HTERT RPE-1 (cell line): Measurements from ENCODE around the gene RNF13.
"Not testable (repeated sequence)": the region's sequence is repeated elsewhere in the genome, so short reads cannot be mapped to it uniquely, and the experiment has no call there.

ENCODE experiments used
- in situ Hi-C: fragments of 300-500 bp; cut with MboI; formaldehyde crosslinking; loops from 4 replicates; pipeline ENCODE4 v1.14.3; 2020; ENCODE audit warnings: low sequenced_read_pairs

The RNF13 gene

DNA sequence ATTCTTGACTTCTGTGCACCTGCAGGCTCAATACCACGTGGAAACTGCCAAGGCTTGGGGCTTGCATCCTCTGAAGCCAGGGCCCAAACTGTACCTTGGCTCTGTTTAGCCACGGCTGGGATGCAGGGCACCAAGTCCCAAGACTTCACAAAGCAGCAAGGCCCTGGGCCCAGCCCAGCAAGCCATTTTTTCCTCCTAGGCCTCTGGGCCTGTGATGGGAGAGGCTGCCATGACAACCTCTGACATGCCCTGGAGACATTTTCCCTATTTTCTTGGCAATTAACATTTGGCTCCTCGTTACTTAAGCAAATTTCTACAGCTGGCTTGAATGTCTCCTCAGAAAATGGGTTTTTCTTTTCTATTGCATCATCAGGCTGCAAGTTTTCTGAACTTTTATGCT is 25.5 kb downstream of the RNF13 start:
- in situ Hi-C loops = not testable (repeated sequence)

GRCh38 chr3:149839469-149839868 is 26.5 kb downstream of the RNF13 start:
- in situ Hi-C loops = not testable (repeated sequence)

DNA sequence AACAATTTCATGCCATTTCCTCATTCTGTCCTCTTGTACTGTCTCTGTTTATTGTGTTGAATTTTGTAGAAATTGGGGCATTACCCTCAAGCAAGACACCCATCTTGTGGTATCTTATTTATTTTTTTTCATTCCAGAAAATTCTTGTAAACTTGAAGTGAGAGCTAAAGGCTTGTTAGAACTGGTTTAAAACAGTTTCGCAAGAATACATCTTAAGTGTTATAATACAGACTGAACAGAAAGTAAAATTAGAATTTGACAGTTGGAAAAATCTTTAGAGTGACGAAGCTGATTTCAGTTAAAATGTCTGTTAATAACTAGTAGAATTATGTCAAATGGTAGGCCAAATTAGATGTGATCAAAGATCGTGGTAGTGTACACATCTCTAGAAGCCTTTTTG is 26.9 kb downstream of the RNF13 start:
- in situ Hi-C loops = no loop called here

- in situ Hi-C loops = no loop called here
These were observed 30.5 kb downstream of the RNF13 start for GRCh38 chr3:149843502-149843901.

- in situ Hi-C loops = no loop called here
These were observed 31.1 kb downstream of the RNF13 start for GRCh38 chr3:149844091-149844490.

GRCh38 chr3:149845570-149846244 is 32.7 kb downstream of the RNF13 start:
- in situ Hi-C loops = no loop called here

DNA sequence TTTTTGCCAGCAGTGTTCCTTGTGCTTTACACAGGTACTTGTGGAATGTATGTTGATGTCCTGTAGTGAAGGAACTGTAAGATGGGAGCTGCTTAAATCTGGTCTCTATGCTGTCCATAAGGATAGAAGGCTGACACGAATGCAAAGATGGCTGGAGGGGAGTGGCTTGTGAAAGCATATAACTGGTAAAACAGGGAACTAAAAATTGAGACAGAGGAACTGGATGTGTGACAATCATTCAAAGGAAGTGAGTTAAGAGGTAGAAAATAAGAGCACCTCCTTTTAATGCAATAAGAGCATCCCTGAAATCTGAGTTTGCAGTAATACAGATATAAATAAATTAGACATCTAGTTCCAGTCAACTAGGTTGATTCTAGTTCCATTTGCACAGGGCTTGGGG is 35.2 kb downstream of the RNF13 start:
- in situ Hi-C loops = no loop called here

DNA sequence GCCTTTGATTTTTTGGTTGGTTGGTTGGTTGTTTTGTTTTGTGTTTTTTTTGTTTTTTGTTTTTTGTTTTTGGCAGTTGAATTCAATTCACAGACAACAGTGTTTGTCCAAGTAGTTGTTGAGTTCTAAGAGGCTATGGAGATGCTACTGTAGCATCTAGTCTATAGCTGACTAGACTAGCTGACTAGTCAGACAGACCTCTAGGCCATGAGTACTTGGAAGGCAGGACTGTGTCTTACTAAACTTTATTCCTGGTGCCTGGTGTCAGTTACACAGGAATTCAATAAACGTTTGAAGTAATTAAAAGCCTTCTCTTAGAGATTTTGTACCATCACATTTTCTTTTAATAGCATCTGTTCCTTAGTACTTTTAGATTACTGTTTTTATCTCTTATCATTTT is 35.7 kb downstream of the RNF13 start:
- in situ Hi-C loops = no loop called here

- in situ Hi-C loops = no loop called here
These were observed 38.0 kb downstream of the RNF13 start for GRCh38 chr3:149850787-149851584.

DNA sequence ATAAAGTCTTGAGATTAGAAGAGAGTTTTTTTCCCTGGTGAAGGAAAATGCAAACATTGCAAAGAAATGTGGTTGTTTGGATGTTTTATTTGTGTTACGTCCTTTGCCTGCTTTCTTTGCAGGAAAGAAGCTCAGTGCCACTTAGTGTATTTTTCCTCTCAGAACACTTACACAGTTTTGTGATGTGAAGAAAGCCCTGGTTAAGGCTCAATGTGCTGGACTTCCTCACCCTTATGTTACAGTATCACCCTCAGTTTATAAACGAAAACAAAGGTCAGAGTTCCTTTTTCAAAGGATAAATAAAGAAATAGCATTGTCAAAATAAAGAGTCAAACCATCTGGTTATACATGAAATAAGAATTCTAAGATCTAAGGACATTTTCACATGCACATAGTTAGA is 45.9 kb downstream of the RNF13 start:
- in situ Hi-C loops = no loop called here

DNA sequence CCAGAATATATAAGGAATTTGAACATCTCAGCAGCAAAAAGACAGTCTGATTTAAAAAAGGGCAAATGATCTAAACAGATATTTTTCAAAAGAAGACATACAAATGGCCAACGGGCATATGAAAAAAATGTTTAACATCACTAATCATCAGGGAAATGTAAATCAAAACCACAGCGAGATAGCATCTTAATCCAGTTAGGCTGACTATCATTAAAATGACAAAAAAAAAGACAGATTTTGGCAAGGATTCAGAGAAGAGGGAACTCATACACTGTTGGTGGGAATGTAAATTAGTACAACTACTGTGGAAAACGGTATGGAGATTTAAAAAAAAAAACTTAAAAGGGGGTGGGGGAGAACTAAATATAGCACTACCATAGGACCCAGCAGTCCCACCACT is 47.9 kb downstream of the RNF13 start:
- in situ Hi-C loops = no loop called here

DNA sequence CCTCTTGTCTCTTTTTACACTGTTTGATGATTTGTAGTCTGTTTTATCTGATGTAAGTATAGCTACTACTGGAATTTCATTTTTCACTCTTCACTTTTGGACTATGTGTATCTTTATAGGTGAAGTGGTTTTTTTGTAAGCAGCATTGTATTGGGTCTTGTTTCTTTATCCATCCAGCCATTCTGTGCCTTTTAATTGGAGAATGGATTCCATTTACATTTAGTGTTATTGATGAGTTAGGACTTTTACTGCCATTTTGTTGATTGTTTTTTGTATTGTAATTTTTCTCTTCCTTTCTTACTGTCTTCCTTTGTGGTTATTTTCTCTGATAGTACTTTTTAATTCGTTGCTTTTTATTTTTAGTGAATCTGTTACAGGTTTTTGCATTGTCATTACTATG is 54.5 kb downstream of the RNF13 start:
- in situ Hi-C loops = no loop called here

GRCh38 chr3:149871855-149872254 is 58.8 kb downstream of the RNF13 start:
- in situ Hi-C loops = no loop called here

GRCh38 chr3:149872589-149872988 is 59.6 kb downstream of the RNF13 start:
- in situ Hi-C loops = no loop called here

GRCh38 chr3:149877668-149878067 is 64.7 kb downstream of the RNF13 start:
- in situ Hi-C loops = no loop called here

GRCh38 chr3:149879872-149880271 is 66.9 kb downstream of the RNF13 start:
- in situ Hi-C loops = no loop called here

GRCh38 chr3:149881879-149882278 is 68.9 kb downstream of the RNF13 start:
- in situ Hi-C loops = no loop called here

DNA sequence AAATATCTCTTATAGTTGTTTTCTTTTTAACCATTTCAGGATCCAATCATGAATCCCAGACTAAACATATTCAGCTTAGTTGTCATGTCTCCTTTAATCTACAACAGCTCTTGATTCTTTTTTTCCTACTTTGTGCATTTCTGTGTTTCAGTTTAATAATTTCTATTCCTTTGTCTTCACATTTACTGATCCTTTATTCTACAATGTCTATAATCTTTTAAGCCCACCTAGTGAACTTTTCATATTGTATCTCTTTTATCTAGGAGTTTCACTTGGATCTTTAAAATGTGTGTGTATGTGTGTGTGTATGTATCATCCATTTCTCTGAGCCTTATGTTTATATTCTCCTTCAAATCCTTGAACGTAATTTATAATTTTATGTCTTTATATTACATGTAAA is 70.1 kb downstream of the RNF13 start:
- in situ Hi-C loops = no loop called here

DNA sequence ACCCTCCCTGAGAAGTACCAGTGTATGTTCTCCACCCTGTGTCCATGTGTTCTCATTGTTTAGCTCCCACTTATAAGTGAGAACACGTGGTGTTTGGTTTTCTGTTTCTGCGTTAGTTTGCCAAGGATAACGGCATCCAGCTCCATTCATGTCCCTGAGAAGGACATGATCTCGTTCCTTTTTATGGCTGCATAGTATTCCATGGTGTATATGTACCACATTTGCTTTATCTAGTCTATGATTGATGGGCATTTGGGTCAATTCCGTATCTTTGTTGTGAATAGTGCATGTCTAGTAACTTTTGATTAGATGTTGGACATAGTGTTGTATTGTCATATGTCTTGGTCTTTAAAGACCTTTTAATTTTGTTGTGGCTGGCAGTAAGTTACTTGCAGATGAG is 70.8 kb downstream of the RNF13 start:
- in situ Hi-C loops = not testable (repeated sequence)

- in situ Hi-C loops = not testable (repeated sequence)
These were observed 71.8 kb downstream of the RNF13 start for GRCh38 chr3:149884848-149885247.

- in situ Hi-C loops = no loop called here
These were observed 73.9 kb downstream of the RNF13 start for GRCh38 chr3:149886957-149887356.

DNA sequence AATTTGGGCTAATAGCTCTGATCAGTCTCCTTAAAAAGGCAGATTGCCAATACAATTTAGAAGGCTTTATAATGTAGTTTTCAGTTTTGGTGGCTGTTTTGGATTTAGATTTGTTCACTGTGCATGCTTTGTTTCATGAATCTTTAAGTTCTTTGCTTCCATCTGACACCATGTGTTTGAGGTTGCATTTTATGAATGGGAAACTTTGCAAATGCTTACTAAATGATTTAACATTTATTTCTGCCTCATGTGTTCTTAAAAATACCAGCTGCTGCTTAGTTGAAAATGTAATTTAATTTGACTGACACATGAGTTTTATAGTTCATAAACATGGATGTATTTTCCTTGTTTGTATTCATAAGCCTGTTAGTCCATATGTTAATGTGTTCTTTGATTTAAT is 78.6 kb downstream of the RNF13 start:
- in situ Hi-C loops = no loop called here

DNA sequence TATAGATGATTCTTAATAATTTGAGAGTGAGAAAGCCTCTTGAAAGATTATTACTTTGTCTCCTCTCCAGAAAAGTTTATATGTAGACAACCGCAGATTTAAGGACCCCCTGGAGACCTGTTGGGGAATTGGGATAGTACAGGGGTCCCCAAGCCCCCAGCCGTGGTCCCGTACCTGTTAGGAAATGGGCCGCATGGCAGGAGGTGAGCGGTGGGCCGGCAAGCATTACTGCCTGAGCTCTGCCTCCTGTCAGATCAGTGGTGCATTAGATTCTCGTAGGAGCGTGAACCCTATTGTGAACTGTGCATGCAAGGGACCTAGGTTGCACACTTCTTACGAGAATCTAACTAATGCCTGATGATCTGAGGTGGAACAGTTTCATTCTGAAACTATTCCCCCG is 79.4 kb downstream of the RNF13 start:
- in situ Hi-C loops = no loop called here
